Renal cortical epithelial cell (primary cell): Measurements from ENCODE around the gene EVI5. TPM values are rescaled to one million over a fixed set of nuclear protein-coding genes. Genes with fewer than 3 reads are reported as not detected.

Source experiments
- DNase-seq: peaks from one replicate; pipeline ENCODE4 v3.0.0-alpha.2; 2011; ENCODE audit warnings: low read depth
- total RNA-seq: library from RNA; depleted of rRNA; stranded (reverse); fragments of >200 nt; gene quantifications from 2 replicates; pipeline ENCODE4 v1.2.3, GENCODE V29; 2014

EVI5 gene
- total RNA-seq: 35.7 and 45.0 TPM in 2 replicates

DNA sequence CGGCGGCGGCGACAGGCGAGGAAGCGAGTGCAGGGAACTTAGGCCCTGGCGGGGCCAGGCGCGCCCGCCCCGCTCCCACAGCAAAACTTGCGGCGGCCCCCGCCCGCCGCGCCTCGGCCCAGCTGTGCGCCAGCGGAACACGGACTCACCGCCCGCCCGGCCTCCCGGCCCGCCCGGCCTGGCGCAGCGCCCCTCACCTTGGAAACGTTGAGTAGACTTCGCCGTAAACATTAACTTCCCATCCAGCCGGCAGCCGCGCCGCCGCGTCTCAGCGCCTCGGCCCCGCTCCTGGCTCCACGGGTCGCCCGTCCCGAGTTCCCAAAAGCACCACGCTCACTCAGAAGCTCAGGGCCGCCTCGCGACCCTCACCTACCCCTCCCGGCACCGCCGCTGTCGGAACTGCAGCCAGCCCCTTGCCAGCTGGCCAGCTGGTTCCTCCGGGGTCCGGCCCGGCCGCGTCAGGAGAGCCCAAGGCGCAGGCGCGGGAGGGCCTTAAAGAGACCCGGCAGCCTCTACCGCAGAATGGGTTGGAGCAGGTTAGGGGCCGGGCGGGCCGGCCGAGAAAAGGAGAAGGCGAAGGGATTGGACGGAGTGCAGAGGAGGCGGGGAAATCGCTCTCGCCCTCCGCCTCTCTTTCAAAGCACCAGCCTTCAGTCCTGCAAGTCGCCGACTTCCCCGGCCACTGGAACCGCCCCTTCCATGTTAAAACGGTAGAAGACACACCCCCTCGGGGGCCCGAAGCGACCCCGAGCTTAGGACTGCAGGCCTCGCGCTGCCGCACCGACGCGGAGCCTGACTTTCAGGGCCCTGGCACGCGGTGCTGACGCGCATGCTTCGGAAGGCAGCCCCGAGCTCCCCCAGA, at the start of gene EVI5:
TSS of gene EVI5 (minus strand) at position 470 of the 862 bp plus-strand sequence. CDS start 48,562 bp downstream, outside the sequence.
- DNase-seq: peak; percentile 89

DNA sequence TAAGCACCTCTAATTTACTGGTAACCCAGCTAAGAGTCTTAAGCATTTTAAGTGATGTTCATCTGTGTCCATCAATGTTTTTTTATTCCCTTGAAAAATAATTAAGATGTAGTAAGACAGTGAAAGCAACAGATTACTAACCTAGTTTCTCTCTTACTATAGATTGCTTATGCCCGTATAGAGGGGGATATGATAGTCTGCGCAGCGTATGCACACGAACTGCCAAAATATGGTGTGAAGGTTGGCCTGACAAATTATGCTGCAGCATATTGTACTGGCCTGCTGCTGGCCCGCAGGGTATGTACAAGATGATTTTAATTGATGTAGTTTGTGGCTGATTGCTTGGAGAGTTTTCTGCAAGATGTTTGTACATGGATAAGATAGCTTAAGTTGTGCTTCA, 49.7 kb upstream of the EVI5 start:
- DNase-seq: no peak

DNA sequence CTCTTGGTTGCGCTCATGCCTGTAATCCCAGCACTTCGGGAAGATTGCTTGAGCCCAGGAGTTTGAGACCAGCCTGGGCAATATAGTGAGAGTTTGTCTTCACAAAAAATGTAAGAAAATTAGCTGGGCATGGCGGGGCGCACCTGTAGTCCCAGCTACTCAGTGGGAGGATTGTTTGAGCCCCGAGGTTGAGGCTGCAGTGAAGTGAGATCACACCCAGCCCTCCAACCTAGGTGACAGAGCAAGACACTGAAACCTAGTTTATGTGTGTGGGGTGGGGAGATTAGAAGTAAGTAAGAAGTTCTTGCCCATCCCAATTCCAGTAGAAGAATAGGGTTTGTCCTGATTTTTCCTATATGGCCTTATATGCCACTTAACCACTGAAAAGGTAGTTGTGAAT, 48.9 kb upstream of the EVI5 start:
- no peak for DNase-seq

DNA sequence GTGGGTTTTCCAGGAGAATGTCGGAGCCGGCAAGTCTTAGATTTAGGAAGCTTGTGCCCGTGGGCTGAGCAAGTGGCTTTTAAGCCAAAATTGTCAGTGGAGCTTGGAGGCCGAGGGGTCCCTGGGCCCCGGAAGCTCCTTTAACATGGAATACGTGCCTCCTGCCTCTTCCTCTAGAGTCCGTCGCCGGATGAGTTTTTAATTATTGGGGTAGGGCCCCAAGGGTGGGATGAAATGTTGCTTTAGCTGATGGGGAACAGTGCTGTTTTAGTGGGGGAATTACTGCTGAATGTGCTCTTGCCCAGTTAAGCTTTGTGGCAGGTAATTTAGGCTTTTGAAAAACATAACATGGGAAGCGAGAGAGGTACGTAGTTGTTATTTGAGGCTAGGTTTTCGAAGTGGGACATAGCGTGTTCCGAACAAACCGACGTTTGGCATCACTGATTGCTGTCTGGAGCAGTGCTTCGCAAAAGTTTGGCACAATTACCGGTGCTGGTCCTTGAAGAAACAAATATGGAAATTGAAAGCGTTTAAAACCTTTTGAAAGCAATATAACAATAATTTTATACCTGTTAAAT, 47.7 kb upstream of the EVI5 start:
- DNase-seq: peak; percentile 20

DNA sequence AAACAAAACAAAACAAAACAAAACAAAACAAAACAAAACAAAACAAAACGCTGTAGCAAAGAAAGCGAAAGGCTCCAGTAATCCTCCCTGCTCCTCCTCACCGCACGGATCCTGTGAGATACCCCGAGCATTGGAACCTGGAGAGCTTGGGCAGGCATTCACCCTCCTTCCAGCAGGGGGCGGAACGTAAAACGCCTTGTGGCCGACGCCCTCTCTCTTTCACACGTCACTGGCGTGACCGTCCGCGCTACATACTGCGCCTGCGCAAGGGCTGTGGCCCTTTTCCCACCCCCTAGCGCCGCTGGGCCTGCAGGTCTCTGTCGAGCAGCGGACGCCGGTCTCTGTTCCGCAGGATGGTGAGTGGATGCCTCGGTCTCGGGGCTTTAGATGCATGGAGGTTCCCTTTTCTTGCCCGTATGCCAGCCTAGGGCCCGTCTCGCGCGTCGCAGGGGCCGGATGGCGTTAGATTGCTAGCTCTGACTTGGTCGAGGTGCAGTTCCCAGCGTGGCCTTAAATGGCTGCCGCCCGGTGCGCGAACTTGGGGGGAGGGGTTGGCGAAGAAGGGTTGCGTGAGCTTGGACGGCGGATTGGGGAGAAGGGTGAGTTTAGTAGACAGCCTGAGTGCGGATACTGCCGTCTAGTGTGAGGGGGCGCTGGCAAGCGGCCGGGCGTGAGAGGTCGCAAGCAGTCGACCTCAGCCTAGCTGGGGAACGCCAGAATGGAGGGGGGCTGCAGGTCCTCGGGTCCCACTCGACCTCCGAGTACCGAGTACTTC, 47.0 kb upstream of the EVI5 start, which contains the start of gene RPL5:
TSS of gene RPL5 (plus strand) at position 279 of the 775 bp plus-strand sequence. CDS start at position 354, 75 bp downstream.
- DNase-seq: peak; percentile 91

DNA sequence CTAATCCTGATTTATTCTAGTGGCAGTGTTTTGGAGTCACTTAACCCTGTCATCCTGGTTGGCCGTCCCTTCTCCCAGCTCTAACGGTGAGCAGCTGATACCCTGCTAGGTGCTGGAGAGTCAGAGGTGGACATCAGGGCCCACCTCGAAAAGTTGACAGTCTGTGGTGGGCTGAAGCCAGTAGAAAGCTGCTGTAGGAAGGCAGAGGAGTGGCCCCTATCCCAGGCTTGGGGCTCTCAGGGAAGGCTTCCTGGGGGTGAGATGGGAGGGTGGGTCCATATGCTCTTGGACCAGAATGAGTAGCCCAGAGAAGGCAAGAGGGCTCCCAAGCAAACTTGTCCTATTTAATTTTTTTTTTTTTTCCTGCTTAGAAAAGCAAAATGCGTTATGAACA, 46.5 kb upstream of the EVI5 start:
- DNase-seq: no peak

DNA sequence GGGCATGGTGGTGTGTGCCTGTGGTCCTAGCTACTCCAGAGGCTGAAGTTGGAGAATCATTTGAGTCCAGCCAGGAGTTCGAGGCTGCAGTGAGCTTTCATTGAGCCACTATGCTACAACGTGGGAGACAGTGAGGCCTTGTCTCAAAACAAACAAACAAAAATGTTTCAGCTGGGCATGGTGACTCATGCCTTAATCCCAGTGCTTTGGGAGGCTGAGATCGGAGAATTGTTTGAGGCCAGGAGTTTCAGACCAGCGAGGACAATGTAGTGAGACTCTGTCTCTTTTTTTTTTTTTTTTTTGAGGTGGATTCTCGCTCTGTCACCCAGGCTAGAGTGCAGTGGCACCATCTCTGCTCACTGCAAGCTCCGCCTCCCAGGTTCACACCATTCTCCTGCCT, 41.9 kb upstream of the EVI5 start:
- no peak for DNase-seq

DNA sequence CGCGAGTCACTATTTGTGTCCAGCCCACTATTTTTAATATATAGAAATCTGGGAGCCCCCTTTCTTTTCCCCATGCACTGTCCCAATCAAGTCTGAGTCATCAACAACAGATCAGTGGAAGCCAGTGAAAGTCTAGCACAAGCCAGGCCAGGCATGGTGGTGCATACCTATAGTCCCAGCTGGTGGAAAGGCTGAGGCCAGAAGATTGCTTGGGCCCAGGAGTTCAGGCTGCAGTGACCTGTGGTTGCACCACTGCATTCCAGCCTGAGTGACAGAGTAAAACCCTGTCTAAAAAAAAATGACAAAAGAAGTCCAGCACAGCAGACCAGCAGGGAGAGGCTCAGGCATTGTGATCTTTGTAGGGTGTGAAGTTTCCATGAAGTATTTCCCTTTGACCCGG, 38.0 kb upstream of the EVI5 start:
- peak; percentile 31 for DNase-seq

DNA sequence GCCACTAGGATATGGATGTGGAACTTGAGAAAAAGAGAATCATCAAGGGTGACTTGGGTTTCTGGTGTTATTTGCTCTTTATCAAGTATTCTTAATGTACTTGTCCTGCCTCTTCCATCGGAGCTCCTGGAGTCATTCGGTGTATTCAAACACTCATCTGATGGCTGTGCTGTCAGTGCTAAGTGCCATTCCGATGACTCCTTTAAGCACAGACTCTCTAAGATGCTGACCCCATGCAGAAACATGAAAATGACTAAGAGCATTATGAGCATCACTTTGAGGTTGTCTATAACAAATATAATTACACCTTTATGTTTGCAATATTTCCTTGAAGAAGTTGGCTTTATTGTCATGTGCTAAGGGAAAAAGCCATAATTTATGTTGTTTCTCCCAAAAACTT, 35.6 kb upstream of the EVI5 start:
- DNase-seq: no peak

DNA sequence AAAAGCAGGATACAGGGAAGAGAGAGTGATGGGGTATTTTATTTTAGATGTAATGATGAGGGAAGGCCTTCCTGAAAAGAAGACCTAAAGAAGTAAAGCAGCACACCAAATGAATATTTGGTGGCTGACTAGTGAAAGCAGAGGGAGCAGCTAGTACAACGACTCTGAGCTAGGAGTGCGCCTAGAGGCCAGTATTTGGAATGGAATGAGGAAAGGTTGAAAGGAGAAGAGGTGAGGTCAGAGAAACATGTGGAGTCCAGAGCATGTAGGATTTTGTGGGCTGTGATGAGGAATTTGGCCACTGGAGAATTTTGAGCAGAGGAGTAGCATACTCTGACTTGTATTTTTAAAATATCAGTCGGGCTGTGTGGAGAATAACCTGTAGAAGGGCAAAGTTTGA, 35.1 kb upstream of the EVI5 start:
- no peak for DNase-seq

DNA sequence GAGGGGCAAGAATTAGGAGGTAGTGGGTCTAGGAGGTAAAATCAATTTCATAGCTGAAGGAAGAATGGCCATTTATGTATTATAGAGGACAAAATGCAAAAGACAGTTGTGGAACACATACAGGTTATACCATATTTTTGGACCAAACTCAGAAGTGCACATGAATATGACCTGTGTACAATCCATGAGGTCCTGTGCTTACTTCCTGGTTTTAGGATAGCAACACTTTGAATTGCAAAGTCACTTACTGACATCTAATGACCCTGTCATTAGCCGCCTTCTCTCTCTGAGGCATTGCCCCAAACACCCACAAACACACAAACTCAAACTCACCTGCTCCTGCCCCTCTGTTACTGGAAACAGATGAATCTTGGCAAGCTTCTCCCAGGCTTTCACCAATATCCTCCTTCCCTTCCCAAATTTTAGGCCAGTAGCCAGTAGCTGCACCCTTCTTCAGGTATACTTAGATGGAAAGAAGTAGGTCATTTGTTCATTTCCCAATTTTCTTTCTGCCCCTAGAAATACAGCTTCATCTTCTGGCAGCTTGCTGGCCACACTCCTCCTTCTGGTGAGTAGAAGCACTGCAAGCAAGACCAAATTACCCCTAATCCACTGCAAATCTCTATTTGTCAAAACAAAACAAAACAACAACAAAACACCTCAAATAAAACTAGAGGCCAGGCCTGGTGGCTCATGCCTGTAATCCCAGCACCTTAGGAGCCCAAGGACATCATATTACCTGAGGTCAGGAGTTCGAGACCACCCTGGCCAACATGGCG, 33.3 kb upstream of the EVI5 start:
- peak; percentile 36 for DNase-seq

DNA sequence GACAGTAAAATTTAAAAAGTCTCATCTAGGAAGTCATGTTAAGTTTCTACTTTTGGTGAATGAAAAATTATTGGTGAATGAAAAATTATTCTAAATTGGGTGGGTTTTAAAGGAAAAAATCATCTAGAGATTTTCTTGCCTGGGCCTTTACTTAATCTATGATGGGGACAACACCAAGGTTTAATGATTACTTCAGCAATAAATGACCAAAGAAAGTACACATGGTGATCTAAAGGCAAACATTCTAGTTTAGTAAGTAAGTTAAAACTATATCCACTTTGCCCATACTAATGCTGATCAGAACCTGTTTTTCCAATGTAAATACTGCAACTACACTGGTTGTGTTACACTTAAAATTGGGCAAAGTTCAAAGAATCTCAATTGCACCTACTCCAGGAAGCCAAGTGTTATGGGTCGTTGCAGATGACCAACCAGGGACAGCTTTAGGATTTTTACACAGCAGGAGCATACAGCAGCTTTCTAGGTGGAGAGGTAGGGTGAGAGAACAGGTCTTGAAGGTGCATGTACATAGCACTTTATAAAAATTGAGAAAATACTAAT, 32.3 kb upstream of the EVI5 start:
- no peak for DNase-seq

DNA sequence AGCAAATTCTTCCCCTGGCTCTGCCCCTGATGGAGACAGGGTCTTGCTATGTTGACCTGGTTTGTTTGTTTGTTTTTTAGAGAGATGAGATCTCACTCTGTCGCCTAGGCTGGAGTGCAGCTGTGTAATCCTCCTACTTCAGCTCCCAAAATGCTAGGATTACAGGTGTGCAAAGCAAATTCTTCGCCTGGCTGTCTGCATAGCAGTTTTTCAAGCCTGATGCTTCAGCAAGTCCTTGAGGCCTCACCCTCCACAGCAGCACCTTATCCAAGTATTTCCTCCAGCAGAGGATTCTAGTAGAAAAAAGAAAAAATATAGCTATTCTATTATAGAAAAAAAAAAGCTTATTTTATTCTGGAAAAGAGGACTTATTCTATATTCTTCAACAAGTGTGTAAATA, 31.8 kb upstream of the EVI5 start:
- DNase-seq: no peak

DNA sequence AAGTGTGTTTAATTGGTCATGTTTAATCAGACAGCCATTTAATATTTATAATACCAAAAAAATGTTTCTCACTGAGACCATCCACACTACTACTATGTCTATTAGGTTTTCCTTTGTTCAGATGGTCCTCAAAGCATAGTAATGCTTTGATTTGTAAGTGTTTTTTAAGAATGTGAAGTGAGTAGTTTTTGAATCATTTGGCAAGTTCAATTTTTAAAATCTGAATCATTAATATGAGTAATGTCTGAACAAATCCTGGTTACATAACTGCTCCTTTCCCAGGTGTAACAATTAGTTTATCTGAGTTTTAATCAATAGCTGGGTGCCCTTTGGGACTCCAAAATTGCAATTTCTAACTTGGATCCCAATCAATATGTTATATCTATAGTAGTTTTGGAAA, 23.5 kb upstream of the EVI5 start:
- DNase-seq: no peak

DNA sequence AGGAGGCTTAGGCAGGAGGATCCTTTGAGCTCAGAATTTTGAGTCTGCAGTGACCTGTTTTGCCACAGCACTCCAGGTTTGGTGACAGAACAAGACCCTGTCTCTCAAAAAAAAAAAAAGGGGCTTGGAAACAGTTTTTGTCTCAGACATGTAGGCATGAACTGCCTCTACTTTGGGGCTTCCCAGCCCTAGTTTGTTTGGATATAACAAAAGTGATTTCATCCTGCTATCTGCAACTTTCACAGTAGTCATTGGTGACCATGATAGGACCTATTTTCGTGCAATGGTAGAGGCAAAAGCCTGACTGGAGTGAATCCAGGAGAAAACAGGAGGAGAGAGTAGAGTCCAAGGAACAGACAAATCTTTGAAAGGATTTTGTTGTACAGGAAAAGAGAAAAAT, 20.3 kb upstream of the EVI5 start:
- no peak for DNase-seq

DNA sequence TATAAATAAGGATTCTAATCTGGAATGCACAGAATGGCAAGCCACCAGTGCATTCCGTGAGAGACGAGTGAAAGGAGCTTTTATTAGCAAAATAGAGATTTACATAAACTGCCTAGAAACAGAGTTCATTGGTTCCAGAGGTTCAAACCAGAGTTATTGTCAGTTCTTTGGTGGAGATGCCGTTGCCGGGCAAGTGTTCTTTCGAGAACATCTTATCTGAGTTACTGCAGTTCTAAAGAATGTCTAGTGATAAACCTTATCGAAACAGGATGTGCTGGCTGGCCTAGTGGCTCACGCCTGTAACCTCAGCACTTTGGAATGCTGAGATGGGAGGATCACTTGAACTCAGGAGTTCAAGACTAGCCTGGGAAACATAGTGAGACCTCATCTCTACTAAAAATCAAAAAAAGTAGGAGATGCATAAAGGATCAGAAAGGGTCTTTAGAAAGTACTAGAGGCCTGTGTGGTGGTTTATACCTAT, 19.9 kb upstream of the EVI5 start:
- DNase-seq: peak; percentile 81

DNA sequence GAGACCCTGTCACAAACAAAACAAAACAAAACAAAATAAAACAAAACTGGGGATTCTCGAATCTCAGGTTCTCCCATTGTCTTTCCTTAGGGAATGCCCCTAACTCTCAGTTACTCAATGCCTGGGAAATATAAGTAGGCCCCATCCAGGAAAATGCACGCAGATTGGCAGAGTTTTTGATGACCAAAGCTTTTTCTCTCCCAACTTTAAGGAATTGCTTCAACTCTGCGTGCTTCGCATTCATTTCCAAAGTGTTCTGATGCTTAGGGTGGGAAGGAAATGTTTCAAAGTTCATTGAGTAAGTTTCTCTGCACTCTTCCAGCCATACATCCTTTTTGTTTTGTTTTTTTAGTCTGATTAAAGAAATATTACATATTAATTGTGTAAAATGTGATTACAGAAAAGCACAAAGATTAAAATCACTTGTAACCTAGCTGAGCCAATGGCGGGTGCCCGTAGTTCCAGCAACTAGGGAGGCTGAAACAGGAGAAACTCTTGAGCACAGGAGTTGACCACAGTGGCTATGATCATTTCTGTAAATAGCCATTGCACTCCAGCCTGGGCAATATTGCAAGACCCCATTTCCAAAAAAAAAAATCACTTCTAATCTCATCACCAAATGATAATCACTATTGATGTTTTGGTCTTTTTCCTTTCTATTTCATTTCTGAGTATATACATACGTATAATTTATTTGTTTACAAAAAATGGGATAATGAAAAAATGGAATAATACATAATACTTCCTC, 18.4 kb upstream of the EVI5 start:
- no peak for DNase-seq

DNA sequence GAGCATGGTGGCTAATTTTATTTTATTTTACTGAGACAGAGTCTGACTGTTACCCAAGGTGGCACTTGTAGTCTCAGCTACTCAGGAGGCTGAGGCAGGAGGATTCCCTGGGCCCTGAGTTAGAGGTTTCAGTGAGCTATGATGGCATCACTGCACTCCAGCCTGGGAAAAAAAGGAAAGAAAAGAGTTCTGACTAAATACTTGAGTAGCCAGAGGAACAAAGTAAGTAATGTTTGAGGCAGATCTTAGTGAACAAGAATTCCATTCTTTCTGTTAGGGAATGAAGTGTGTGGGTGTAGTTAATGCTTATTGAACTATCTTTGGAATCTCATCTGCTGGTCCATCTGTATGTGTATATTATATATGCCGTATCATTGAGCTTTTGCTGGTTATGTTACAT, 13.1 kb upstream of the EVI5 start:
- peak; percentile 43 for DNase-seq

DNA sequence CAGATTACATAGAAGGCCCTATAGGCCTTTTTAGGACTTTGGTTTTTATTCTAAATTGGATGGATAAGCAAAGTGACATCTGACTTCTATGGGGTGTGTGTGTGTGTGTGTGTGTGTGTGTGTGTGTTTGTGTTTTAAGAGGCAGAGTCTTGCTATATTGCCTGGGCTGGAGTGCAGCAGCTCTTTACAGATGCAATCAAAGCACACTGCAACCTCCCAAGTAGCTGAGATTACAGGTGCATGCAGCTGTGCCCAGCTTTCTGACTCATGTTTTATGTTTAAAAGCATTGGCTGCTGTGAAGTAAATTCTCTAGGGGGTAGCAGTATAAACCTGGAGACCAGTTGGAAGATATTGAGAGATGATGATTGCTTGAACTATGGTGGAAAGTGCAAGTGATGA, 12.4 kb upstream of the EVI5 start:
- no peak for DNase-seq

DNA sequence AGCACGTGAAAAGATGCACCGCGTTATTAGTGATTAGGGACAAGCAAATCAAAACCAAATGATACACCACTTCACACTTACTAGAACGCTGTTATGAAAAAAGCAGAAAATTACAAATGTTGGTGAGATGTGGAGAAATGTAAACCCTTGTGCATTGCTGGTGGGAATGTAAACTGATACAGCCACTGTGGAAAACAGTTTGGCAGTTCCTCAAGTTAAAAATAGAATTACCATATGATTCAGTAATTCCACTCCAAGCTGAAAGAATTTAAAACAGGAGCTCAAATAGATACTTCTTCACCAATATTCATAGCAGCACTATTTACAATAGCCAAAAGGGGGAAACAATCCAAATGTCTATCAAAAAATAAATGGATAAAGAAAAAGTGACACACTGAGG, 10.3 kb upstream of the EVI5 start:
- DNase-seq: no peak

DNA sequence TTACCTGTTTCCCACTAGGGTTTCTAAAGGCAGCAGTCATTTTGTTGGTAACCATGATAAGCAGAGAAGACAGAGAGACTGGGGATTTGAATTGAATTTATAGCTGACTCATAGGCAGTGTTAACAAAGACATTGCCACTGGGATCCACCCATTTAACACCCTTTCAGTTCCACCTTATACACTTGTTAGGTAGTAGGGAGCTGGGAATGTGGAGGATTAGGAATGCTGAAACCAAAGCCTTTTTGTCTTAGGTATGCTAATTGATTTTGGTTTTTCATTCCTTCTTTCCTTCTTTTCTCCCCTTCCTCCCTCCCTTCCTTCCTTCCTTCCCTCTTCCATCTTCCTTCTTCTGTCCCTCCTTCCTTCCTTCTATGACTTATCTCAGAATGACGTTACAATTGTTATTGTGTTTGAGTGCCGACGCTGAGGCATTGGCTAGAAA, 7.5 kb upstream of the EVI5 start:
- DNase-seq: peak; percentile 19
